Activated T-cell treated with anti-CD3 and anti-CD28 coated beads for 1 hour (primary cell): Measurements from ENCODE around the gene NIM1K.
"Not testable (repeated sequence)": the region's sequence is repeated elsewhere in the genome, so short reads cannot be mapped to it uniquely, and the experiment has no call there.

Experiments
- DNase-seq: peaks from one replicate; pipeline ENCODE4 v3.0.0-alpha.2; 2020; ENCODE audit warnings: low read depth

Gene NIM1K

DNA sequence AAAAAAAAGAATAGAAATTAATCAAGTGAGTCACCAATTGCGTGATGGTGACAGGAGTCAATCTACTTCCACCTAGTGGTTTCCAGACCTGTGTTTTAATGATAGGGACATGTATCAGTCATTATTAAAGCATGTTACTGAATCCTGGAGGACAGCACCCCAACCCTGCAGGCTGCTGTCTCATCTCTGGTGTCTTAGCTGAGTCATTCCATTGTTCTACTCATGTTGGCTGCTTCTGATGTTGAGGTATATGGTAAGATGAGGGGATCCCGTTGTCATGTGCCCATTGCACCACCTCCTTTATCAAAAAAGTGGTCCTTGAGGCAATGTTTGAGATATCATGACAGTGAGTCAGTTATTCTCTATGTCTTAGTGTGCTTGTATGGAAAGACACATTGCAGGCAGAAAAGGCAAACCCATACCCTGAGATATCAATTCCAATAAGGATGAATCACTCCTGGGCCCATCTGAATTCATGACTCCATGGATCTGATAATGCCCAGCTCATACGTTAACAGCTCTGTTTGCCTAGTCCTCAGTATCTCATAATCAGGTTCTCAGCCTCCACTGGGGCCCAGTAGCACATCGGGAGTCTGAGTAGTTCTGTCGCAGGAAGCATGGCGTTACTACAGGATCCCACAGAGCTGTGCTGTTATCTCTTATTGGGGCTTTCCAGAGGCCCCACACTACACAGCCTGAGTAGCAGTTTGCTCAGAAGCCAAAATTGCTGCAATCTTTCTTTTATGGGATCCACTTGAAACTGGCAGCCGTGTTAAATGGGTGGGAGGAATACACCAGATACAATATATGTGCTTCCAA is 90.0 kb downstream of the NIM1K start:
- no peak for DNase-seq

- no peak for DNase-seq
Measured at GRCh38 chr5:43286623-43287022, 94.6 kb downstream of the NIM1K start.

- no peak for DNase-seq
Measured at GRCh38 chr5:43287493-43287892, 95.5 kb downstream of the NIM1K start.

- DNase-seq: no peak
Measured at GRCh38 chr5:43288269-43288831, 96.3 kb downstream of the NIM1K start.

DNA sequence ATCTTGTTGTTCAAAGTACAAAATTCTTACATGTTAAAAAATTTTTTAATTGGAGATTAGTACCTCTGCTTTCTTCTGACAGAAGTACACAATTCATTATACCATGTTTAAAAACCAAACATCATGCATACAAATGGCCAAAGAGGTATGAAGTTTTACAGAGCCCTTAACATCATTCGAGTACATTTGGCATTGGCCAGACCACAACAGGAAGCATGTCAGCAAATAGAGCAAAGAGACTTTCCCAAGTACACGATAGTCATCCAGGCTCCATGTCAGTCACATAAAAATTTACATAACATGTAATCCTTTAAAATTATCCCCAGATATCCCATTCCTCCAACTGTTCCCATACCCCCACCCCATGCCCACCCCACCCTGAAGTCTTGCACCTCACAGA is 98.7 kb downstream of the NIM1K start:
- no peak for DNase-seq

DNA sequence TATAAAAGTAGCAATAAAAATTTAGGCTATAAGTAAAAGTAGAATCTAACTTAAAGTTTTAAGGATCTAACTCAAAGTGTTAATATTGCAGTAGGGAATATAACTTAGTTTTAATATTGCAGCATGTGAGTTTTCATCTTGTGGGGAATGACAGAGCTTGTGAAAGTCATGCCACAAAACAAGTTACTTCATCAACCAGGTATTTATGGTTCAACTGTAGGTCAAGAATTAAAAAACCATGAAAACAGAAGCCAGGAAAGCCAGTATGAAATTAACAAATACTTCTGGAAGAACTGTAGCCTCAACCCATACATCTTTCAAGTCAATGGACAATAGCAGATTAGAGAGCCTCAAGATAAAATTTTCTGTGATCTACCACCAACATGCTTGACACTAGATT is 102.2 kb downstream of the NIM1K start:
- DNase-seq: no peak

DNA sequence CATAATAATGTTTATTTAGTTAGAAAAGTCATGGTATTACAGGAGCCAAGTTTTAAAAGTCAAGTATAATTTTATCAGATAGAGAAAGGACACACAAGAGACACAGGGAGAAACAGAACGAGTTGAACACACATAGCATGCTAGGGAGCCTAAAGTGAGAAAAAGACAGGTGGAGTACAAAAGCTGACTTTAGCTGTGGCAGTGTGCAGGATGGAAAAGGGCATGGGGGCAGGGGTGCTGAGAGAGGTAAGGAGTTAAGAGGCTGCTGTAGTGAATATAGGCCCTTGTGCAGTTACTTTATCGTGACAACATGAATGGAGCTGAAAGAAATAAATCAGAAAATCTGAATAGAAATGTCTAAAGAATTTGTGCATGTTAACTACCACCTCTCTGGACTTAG is 103.2 kb downstream of the NIM1K start:
- no peak for DNase-seq

- DNase-seq: no peak
Measured at GRCh38 chr5:43296835-43297234, 104.8 kb downstream of the NIM1K start.

GRCh38 chr5:43298443-43298842 is 106.4 kb downstream of the NIM1K start:
- DNase-seq: no peak

DNA sequence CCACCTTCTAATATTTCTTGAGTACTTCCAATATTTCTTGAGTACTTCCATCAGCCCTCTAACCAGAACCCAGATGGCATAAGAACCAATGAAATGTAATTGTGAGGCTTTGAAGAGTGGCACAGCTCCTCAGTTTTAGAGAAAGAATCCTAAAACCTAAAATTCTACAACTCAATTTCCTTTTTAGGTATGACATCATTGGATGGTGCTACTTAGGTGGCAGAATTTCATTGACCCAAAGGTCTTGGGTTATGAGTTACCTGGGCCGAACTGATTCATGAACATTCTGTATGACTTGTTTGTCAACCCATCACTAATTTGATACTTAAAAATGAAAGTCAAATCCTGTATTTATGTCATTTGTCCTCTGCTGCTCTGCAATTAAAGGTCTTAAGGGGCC is 108.1 kb downstream of the NIM1K start:
- DNase-seq: no peak

- DNase-seq: no peak
Measured at GRCh38 chr5:43301653-43302091, 109.6 kb downstream of the NIM1K start.

DNA sequence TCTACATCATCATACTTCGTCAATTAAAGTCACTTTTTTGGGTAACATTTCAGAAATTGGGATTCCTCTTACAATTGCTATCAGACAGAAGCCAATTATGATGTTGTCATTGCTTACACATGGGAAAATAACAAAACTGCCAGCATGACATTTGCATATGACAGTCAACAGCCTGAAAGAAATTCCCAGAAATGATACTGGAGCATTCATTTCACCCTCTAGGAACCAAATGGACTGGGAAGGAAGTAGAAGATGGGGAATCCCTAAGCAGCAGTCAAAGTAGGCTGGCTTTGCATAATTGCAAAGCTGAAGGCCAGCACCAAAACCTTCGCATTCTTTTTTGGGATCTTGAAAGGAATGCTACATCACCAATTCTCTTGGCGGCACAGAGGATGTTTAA is 110.5 kb downstream of the NIM1K start:
- no peak for DNase-seq

GRCh38 chr5:43303242-43303641 is 111.2 kb downstream of the NIM1K start:
- no peak for DNase-seq

GRCh38 chr5:43304525-43304924 is 112.5 kb downstream of the NIM1K start:
- no peak for DNase-seq

GRCh38 chr5:43305948-43306565 is 114.0 kb downstream of the NIM1K start:
- DNase-seq: no peak

DNA sequence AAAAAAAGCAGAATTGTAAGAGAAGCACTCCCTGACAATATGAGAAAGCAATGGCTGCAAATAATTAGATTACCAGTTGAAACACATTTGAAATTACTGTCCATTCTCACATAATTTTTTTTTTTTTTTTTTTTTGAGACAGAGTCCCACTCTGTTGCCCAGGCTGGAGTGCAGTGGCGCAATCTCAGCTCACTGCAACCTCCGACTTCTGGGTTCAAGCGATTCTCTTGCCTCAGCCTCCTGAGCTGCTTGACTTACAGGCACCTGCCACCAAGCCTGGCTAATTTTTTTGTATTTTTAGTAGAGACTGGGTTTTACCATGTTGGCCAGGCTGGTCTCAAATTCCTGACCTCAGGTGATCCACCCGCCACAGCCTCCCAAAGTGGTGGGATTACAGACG is 114.9 kb downstream of the NIM1K start:
- not testable (repeated sequence) for DNase-seq

DNA sequence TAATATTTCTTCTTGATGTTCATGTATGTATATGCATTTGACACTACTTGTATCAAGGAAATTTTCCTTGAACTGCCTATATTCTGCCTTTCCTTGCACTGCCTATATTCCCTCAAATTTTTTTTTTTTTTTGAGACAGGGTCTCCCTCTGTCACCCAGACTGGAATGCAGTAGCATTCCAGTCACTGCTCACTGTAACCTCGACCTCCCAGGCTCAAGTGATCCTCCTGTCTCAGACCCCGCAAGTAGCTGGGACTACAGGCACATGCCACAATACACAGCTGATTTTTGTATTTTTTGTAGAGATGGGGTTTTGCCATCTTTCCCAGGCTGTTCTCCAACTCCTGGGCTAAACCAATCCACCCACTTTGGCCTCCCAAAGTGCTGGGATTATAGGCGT is 117.1 kb downstream of the NIM1K start:
- DNase-seq: no peak

DNA sequence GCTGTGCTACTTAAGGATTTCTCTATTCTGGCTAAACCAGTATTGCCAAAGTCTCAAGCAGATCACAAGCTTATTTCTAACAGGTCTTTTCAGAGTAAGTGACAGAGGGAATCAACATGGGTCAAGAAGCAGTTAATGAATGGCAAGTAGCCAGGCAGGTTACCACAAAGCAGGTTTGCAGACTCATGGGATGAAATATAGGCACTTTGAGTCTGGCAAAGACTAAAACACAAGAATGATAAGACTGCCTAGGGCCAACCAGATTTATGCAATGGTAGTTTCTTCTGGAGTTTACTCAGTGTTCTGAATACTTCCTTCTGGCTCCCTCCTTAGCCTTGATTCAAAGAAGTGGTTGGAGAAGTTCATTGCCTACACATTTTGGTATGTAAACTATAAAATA is 117.6 kb downstream of the NIM1K start:
- no peak for DNase-seq

DNA sequence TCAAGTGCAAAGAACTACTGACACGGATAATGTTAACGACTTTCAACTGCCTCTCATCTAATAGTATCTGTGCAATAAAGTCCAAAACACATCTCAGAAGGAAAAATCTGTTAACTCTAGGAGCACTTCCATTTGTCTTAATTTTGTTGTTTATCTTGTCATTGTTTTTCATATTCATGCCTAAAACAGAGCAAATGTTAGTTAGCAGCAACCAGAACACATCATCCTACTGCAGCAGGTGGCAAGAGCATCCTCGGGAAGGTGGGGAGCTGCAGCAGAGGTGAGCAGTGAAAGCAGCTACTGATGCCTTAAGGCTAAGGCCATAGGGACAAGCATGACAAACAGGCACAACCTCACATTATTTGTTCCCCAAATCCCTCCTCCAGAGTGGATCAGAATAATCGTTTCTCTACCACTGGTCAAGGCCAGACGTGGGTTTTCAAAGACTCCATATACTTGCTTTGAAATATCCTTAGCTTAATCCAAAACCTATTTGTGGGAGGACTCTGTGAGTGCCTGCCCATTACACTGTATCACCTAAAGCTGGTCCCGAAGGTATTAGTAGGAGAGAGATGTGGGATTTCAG is 120.1 kb downstream of the NIM1K start:
- DNase-seq: no peak

DNA sequence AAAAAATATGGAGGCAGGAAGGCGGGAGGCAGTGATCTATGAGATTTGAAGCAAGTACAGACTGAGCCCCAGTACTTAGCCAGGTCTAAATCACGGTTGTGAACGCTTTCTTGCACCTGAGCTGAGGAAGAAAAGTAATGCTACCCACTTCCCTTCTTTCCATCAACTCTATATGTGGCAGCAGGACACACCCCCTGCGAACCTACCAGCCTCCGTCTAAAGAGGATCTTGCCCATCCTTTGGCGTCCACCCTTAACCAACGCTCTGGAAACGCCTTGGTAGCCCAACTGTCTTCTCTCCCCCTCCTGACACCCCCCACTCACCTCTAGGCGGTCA is 120.6 kb downstream of the NIM1K start:
- DNase-seq: no peak

- DNase-seq: peak; percentile 95
Measured at GRCh38 chr5:43313035-43313853, 121.2 kb downstream of the NIM1K start, which contains the start of gene HMGCS1. Gene HMGCS1, minus strand, starts transcription at chr5:43313412. Its CDS starts 14,447 bp downstream, at chr5:43298965.

DNA sequence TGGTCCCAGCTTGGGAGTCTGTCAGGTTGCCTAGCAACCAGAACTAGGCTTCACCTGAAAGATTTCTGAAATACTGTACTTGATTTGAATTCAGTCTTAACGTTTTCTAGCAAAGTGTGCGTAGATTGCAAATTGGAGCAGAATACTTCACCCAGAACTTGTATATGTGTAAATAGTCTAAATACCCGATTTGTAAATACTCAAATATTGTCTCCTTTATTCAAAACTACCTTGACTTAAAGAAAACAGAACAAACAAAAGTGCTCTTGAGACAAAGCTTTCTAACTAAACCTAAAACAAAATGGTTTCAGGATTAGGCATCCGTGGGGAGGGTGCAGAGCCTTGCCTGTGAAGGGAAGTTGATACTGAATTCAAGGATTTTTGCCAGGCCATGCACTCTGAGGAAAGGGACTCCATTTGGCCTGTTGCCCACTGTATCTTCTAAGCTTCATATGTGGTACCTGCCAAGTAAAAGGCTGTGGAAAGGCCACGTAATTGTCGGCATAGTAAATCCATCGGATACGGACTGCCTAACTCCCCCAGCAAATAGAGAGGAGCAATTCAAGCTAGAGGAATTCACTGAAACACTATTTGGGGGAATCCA is 121.9 kb downstream of the NIM1K start:
- DNase-seq: no peak
